Neural cell (in vitro differentiated cells): ENCODE measurements around the gene CMTM3. TPM values are rescaled to one million over a fixed set of nuclear protein-coding genes. Genes with fewer than 3 reads are reported as not detected.

Source experiments
- H2AFZ ChIP-seq: fragments of 200-600, 300-800 bp; sonication (generic), shearing (Covaris generic); 2 replicates; pipeline ENCODE4 v1.6.0; 2014; ENCODE audit warnings: low read depth, mild to moderate bottlenecking, antibody characterized with exemption, low read length, moderate library complexity
- H3F3A ChIP-seq: fragments of 200-600 bp; shearing (Covaris generic); 2 replicates; pipeline ENCODE4 v1.6.1; 2016; ENCODE audit warnings: mild to moderate bottlenecking, moderate library complexity, mixed read lengths, antibody characterized with exemption, low read length; ENCODE audit not compliant: insufficient read depth, poor library complexity, severe bottlenecking
- H3K27ac ChIP-seq: fragments of 200-600, 300-800 bp; sonication (generic), shearing (Covaris generic); 2 replicates; pipeline ENCODE4 v1.5.1; 2014; ENCODE audit warnings: mild to moderate bottlenecking, low read length, moderate library complexity
- H3K27me3 ChIP-seq: fragments of 300-800, 200-600 bp; sonication (generic), shearing (Covaris generic); 2 replicates; pipeline ENCODE4 v1.6.0; 2014; ENCODE audit warnings: mild to moderate bottlenecking, low read depth, low read length, moderate library complexity; ENCODE audit not compliant: insufficient read depth
- H3K36me3 ChIP-seq: fragments of 300-800, 200-600 bp; sonication (generic), shearing (Covaris generic); 2 replicates; pipeline ENCODE4 v1.5.1; 2014; ENCODE audit warnings: mild to moderate bottlenecking, antibody characterized with exemption, low read length, moderate library complexity; ENCODE audit not compliant: insufficient read depth
- H3K4me2 ChIP-seq: fragments of 300-800, 200-600 bp; sonication (generic), shearing (Covaris generic); 2 replicates; pipeline ENCODE4 v1.6.0; 2014; ENCODE audit warnings: mild to moderate bottlenecking, low read length
- H3K4me3 ChIP-seq: fragments of 300-800, 200-600 bp; sonication (generic), shearing (Covaris generic); 2 replicates; pipeline ENCODE4 v1.5.1; 2014; ENCODE audit warnings: mild to moderate bottlenecking, low read length, moderate library complexity
- H3K79me2 ChIP-seq: fragments of 200-600 bp; shearing (Covaris generic); replicated peaks from 2 replicates; pipeline ENCODE4 v1.6.0; 2014; ENCODE audit warnings: mild to moderate bottlenecking, low read length, moderate library complexity; ENCODE audit not compliant: insufficient read depth
- H3K9ac ChIP-seq: fragments of 300-800, 200-600 bp; sonication (generic), shearing (Covaris generic); 2 replicates; pipeline ENCODE4 v1.6.1; 2016; ENCODE audit warnings: mild to moderate bottlenecking, low read length, mixed read lengths
- H3K9me2 ChIP-seq: fragments of 200-600 bp; shearing (Covaris generic); 2 replicates; pipeline ENCODE4 v1.6.1; 2016; ENCODE audit warnings: mild to moderate bottlenecking, low read length, mixed read lengths; ENCODE audit not compliant: insufficient read depth
- H3K9me3 ChIP-seq: fragments of 200-600, 300-800 bp; sonication (generic), shearing (Covaris generic); 2 replicates; pipeline ENCODE4 v1.6.1; 2016; ENCODE audit warnings: mild to moderate bottlenecking, mixed run types, low read length, moderate library complexity, mixed read lengths
- H4K20me1 ChIP-seq: fragments of 200-600 bp; shearing (Covaris generic); 2 replicates; pipeline ENCODE4 v1.6.1; 2016; ENCODE audit warnings: mild to moderate bottlenecking, mixed run types; ENCODE audit not compliant: insufficient read depth
- EP300 ChIP-seq: fragments of 450-650 bp; conservative IDR thresholded peaks from 2 replicates; pipeline ENCODE4 v1.6.1; 2014; ENCODE audit warnings: antibody characterized with exemption, mild to moderate bottlenecking, moderate library complexity; ENCODE audit not compliant: poor library complexity, severe bottlenecking
- EZH2 ChIP-seq: fragments of 200-600, 300-800 bp; shearing (Covaris generic), sonication (generic); IDR thresholded peaks from 2 replicates; pipeline ENCODE4 v1.6.1; 2014; ENCODE audit warnings: antibody characterized with exemption, low read length, borderline replicate concordance, mild to moderate bottlenecking; ENCODE audit not compliant: insufficient read depth, poor library complexity, severe bottlenecking
- MXI1 ChIP-seq: fragments of 450-650 bp; conservative IDR thresholded peaks from 2 replicates; pipeline ENCODE4 v1.6.1; 2014; ENCODE audit warnings: antibody characterized with exemption, mild to moderate bottlenecking; ENCODE audit not compliant: poor library complexity, severe bottlenecking
- POLR2AphosphoS5 ChIP-seq: IDR thresholded peaks from 2 replicates; pipeline ENCODE4 v1.6.1; 2012
- RAD21 ChIP-seq: fragments of 450-650 bp; conservative IDR thresholded peaks from 2 replicates; pipeline ENCODE4 v1.6.1; 2014; ENCODE audit warnings: antibody characterized with exemption, mild to moderate bottlenecking, moderate library complexity
- REST ChIP-seq: IDR thresholded peaks from 2 replicates; pipeline ENCODE4 v1.6.1; 2012; ENCODE audit warnings: borderline replicate concordance
- SMC3 ChIP-seq: fragments of 450-650 bp; conservative IDR thresholded peaks from 2 replicates; pipeline ENCODE4 v1.6.1; 2014; ENCODE audit warnings: antibody characterized with exemption, mild to moderate bottlenecking, moderate library complexity; ENCODE audit not compliant: poor library complexity
- TAF1 ChIP-seq: IDR thresholded peaks from 2 replicates; pipeline ENCODE4 v1.6.1; 2012; ENCODE audit warnings: low read depth
- polyA plus RNA-seq: library from polyadenylated mRNA; depleted of rRNA; stranded (reverse); fragments of >200 nt; gene quantifications from 2 replicates; pipeline ENCODE4 v1.2.3, GENCODE V29; 2014
- TF ChIP-seq, protein P1 (sequence below): fragments of 450-650 bp; IDR thresholded peaks from 2 replicates; pipeline ENCODE4 v1.5.1; 2014; ENCODE audit warnings: antibody characterized with exemption, mild to moderate bottlenecking, moderate library complexity; ENCODE audit not compliant: poor library complexity, severe bottlenecking

The CMTM3 gene
- polyA plus RNA-seq, 1 donor from 2014 or later, result 7.7 TPM

DNA sequence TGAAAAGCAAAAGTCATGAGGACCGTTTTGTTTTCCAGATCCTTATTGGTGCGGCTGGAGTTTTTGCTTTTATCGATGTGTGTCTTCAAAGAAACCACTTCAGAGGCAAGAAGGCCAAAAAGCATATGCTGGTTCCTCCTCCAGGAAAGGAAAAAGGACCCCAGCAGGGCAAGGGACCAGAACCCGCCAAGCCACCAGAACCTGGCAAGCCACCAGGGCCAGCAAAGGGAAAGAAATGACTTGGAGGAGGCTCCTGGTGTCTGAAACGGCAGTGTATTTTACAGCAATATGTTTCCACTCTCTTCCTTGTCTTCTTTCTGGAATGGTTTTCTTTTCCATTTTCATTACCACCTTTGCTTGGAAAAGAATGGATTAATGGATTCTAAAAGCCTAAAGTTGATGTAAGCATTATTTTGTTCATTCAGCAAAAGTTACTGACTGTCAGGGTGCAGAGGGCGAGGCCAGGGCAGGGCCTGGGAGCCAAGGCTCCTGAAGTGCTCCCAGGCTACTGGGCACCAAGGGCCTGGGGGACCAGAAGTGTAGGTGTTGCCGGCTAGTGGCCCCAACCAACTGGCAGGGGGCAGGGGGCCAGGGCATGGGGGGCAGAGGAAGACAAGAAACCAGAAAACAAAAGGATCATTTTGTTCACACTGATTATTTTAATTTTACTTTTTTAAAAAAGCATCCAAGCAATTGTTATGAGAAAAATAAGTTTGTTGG is 16.5 kb upstream of the CMTM3 start:
- Histone ChIP-seq H3K9ac (no peak overlapping the region), H3K27ac (no peak overlapping the region), H3K9me2 (no peaks in the 10 kb centered on the region), H3K4me3 (no peak overlapping the region), H4K20me1 (no peaks in the 10 kb centered on the region), H3K79me2 (no peaks in the 10 kb centered on the region), H3K4me2 (no peak overlapping the region), H3K9me3 (no peaks in the 10 kb centered on the region), H3K27me3 (no peaks in the 10 kb centered on the region), H2AFZ (no peak overlapping the region), H3F3A (no peaks in the 10 kb centered on the region), H3K36me3 (no peaks in the 10 kb centered on the region)
- TF ChIP-seq SMC3 (no peak), TAF1 (no peak), EP300 (no peak), EZH2 (no peak), REST (no peak), RAD21 (no peak), MXI1 (no peak), POLR2AphosphoS5 (no peak)
- TF ChIP-seq, protein P1, sequence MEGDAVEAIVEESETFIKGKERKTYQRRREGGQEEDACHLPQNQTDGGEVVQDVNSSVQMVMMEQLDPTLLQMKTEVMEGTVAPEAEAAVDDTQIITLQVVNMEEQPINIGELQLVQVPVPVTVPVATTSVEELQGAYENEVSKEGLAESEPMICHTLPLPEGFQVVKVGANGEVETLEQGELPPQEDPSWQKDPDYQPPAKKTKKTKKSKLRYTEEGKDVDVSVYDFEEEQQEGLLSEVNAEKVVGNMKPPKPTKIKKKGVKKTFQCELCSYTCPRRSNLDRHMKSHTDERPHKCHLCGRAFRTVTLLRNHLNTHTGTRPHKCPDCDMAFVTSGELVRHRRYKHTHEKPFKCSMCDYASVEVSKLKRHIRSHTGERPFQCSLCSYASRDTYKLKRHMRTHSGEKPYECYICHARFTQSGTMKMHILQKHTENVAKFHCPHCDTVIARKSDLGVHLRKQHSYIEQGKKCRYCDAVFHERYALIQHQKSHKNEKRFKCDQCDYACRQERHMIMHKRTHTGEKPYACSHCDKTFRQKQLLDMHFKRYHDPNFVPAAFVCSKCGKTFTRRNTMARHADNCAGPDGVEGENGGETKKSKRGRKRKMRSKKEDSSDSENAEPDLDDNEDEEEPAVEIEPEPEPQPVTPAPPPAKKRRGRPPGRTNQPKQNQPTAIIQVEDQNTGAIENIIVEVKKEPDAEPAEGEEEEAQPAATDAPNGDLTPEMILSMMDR, result no peak

GRCh38 chr16:66588981-66589713 is 15.4 kb upstream of the CMTM3 start:
- Histone ChIP-seq H4K20me1 (no peaks in the 10 kb centered on the region), H3K36me3 (no peaks in the 10 kb centered on the region), H3K4me2 (no peak overlapping the region)

More at GRCh38 chr16:66588981-66589713, 15.4 kb upstream of the CMTM3 start:
- H3K79me2 ChIP-seq, result no peaks in the 10 kb centered on the region
- H3K27me3 ChIP-seq, result no peaks in the 10 kb centered on the region
- TF ChIP-seq RAD21, result no peak
- TF ChIP-seq REST, result no peak
- no peak for TF ChIP-seq EP300
- no peak for TF ChIP-seq TAF1
- TF ChIP-seq SMC3, result no peak
- TF ChIP-seq, protein P1, result no peak
- TF ChIP-seq MXI1, result no peak
- TF ChIP-seq POLR2AphosphoS5, result no peak
- TF ChIP-seq EZH2, result no peak
- H3K9me2 ChIP-seq, result no peaks in the 10 kb centered on the region
- no peak overlapping the region for H2AFZ ChIP-seq
- no peaks in the 10 kb centered on the region for H3F3A ChIP-seq
- H3K9ac ChIP-seq, result no peak overlapping the region
- H3K4me3 ChIP-seq, result no peak overlapping the region
- no peaks in the 10 kb centered on the region for H3K9me3 ChIP-seq
- no peak overlapping the region for H3K27ac ChIP-seq
